ENCODE data around the gene APOL2. TPM values are rescaled to one million over a fixed set of nuclear protein-coding genes. Genes with fewer than 3 reads are reported as not detected.
"Not testable (repeated sequence)": the region's sequence is repeated elsewhere in the genome, so short reads cannot be mapped to it uniquely, and the experiment has no call there.

The APOL2 gene
- total RNA-seq, 2 donors from 2014 or later = 36.9 to 42.9 TPM

DNA sequence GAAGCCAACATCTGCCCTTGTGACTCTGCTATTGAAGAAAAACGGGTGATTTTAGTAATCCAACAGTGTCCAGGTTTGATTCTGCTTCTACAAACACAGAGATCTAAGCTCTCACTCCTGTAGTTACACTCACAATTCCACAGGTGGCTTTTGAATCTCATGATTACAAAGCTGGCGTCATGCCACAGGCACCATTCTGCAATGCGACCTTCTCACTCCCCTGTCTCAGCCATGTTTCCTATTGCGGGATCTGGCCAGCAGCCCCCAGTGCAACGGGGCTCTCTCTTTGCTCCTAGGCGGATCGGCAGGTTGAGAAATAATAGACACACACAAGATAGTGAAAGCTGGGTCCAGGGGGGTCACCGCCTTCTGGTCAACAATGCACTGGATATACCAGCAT lies 36.4 kb downstream of the APOL2 start:
- H3K9me3 ChIP-seq (ENCODE audit: control insufficient read depth, low read length, poor library complexity, severe bottlenecking); H3K4me3 Mint-ChIP-seq; H3K36me3 Mint-ChIP-seq (ENCODE audit: low read depth); DNase-seq; ATAC-seq; H3K27ac Mint-ChIP-seq: not testable (repeated sequence)
- peaks cover 14% of the 10 kb centered on the region for H3K4me1 Mint-ChIP-seq
- peaks cover 41% of the 10 kb centered on the region for H3K27me3 Mint-ChIP-seq

DNA sequence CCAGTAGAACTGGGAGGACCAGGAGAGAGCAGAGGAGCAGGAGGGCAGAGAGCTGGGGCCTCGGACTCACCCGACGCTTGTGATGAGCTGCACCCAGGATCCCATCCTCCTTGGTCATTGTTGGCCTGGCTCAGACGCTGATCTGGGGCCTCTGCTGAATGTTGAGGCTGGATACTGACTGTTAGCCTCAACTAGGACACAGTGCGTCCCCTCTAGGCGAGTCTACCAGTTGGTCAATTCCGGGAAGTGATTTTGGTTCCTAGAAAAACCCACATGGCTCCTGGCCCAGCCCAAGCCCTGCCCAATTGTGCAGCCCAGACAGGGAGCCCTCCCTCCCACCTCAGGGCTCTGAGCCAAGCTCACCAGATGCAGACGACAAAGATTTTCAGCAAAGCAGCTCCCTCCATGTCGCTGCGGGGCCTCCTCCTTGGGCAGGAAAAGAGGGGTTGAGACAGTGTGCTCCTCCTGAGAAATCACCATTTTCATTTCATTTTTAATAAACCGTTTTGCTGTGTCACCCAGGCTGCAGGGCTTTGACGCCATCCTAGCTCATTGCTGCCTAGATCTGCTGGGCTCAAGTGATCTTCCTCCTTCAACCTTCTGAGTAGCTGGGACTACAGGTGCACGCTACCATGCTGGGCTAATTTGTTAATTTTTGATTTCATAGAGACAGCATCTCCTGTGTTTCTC lies 37.6 kb downstream of the APOL2 start, which contains the start of gene APOL4:
Gene APOL4 (minus strand): TSS at position 180 of the 690 bp plus-strand sequence. CDS start 75 bp downstream, at position 105.
- ATAC-seq (no peak), DNase-seq (no peak)
- no peak within 1 kb of the TSS for H3K27ac Mint-ChIP-seq
- H3K4me1 Mint-ChIP-seq = peaks cover 19% of the 10 kb centered on the region
- H3K9me3 ChIP-seq (ENCODE audit: control insufficient read depth, low read length, poor library complexity, severe bottlenecking) = no peaks in the 10 kb centered on the region
- no peak within 1 kb of the TSS for H3K4me3 Mint-ChIP-seq
- peaks cover 40% of the 10 kb centered on the region for H3K27me3 Mint-ChIP-seq
- H3K36me3 Mint-ChIP-seq (ENCODE audit: low read depth) = no peaks in the 10 kb centered on the region

DNA sequence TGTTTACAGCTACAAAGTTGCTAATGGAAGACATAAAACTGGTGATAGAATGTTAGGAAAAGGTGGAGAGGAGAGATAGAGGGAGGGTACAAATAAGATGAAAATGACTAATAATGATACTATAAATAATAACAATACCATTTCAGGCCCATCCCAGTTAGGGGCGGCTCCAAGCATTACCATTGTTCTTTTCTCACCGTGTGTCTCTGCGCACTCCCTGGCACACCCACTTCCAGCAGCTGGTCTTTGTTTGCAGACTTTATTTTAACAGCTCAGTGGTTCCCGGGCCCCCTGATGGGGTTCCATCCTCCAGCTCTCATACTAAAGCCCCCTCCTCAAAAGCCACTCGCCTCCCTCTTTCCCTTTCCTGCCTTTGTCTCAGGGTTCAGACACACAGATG lies 38.3 kb downstream of the APOL2 start:
- peaks cover 19% of the 10 kb centered on the region for H3K4me1 Mint-ChIP-seq
- H3K27me3 Mint-ChIP-seq = peaks cover 37% of the 10 kb centered on the region
- not testable (repeated sequence) for H3K9me3 ChIP-seq (ENCODE audit: control insufficient read depth, low read length, poor library complexity, severe bottlenecking); ATAC-seq; H3K27ac Mint-ChIP-seq; H3K36me3 Mint-ChIP-seq (ENCODE audit: low read depth); H3K4me3 Mint-ChIP-seq; DNase-seq

DNA sequence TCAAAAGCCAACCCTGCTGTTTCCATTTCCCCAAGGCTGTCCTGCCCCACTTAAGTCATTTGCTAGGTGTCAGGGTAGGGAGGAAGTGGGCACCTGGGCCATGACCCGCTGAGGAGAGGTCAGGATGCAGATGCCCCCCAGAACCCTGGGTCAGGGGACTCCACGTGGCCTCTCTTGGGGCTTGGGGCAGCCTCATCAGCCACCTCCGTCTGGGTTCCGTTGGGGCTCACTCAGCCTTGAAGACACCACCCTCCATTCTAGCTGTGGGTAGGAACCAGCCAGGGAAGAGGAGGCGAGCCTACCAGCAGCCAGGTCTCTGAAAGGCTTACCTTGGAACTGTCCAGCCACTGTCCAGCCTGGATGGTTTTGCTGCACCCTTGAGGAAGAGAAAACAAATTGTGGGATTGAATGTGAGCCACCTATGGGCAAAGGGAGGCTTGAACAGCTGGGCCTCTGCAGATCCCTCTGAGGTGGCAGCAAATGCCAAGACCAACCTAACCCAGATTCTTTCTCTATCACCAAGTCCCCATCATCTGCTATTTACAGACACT lies 40.3 kb downstream of the APOL2 start:
- DNase-seq (no peak), ATAC-seq (no peak)
- Mint-ChIP-seq H3K36me3 (ENCODE audit: low read depth) (no peaks in the 10 kb centered on the region), H3K4me3 (no peak overlapping the region), H3K27ac (no peak overlapping the region), H3K27me3 (peaks cover 33% of the 10 kb centered on the region), H3K4me1 (peaks cover 18% of the 10 kb centered on the region)
- no peaks in the 10 kb centered on the region for H3K9me3 ChIP-seq (ENCODE audit: control insufficient read depth, low read length, poor library complexity, severe bottlenecking)

DNA sequence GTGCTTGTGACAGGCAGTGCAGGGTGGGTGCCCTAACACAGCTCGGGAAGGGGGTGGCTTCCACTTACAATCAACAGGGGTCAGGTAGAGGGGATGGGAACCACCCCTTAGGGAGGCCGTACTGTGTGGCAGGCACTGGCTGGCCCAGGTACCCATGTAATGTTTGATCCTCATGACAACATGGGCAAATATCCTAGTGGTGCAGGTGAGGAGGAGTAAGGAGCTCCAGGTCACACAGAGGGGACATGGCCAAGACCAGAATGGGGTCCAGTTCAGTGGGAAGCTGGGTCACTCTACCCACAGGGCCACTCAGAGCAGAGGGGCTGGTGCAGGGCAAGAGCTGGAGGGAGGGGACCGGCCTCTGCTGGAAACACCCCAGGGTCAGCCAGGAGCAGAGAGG lies 40.8 kb downstream of the APOL2 start:
- no peaks in the 10 kb centered on the region for H3K36me3 Mint-ChIP-seq (ENCODE audit: low read depth)
- no peaks in the 10 kb centered on the region for H3K9me3 ChIP-seq (ENCODE audit: control insufficient read depth, low read length, poor library complexity, severe bottlenecking)
- no peak for DNase-seq
- H3K4me1 Mint-ChIP-seq = peaks cover 18% of the 10 kb centered on the region
- no peak overlapping the region for H3K4me3 Mint-ChIP-seq
- peaks cover 35% of the 10 kb centered on the region for H3K27me3 Mint-ChIP-seq
- no peak for ATAC-seq
- peak overlapping the region; percentile 39 for H3K27ac Mint-ChIP-seq

DNA sequence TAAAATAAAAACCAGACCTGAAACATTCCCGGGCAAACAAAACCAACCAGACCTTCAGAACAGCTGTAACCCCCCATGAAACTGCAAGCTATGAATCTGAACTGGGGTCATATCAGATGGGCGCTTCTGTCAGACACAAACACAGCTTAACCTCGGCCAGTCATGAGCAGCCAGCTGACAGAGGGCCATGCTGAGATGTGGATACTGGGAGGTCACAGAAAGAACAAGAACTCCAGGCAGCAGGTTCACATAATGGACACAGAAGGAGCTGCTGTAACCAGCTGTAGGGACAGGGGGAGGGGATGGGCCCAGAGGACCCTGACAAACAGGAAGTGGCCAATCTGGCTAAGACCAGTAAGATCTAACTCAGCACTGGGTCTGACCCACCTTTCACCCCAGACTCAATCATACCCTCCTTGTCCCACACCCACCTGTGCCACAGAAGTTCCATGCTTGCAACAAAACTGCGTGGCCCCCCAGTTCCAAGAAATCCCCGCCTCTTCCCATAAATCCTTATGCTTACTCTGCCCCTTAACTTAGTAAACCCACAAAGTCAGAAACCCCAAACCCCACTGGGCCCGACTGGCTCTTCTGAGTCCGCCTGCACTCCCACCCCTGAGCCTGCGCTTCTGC lies 41.7 kb downstream of the APOL2 start:
- ATAC-seq = no peak
- peak overlapping the region; percentile 39 for H3K27ac Mint-ChIP-seq
- no peaks in the 10 kb centered on the region for H3K36me3 Mint-ChIP-seq (ENCODE audit: low read depth)
- H3K4me1 Mint-ChIP-seq = peaks cover 18% of the 10 kb centered on the region
- peaks cover 36% of the 10 kb centered on the region for H3K27me3 Mint-ChIP-seq
- no peaks in the 10 kb centered on the region for H3K9me3 ChIP-seq (ENCODE audit: control insufficient read depth, low read length, poor library complexity, severe bottlenecking)
- H3K4me3 Mint-ChIP-seq = no peak overlapping the region
- no peak for DNase-seq

DNA sequence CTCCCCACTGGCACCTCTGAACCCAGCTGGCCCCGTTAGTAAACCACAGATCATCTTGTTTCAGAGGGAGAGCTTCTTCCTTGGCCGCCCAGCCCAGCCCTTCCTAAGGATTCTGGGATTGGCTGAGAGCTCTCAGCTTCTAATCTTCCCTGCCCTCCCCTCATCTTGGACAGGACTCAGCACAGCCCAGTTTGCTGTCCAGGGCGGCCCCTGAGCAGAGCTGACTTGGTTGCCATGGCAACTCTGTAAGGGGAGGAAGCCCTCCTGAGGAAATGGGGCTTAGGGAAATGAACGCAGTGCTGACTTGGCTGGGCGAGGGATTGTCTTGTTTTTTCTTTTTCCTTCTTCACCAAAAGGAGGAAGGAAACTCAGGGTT lies 42.3 kb downstream of the APOL2 start:
- Mint-ChIP-seq H3K36me3 (ENCODE audit: low read depth) (no peaks in the 10 kb centered on the region), H3K4me1 (peaks cover 18% of the 10 kb centered on the region), H3K27ac (no peak overlapping the region), H3K27me3 (peaks cover 39% of the 10 kb centered on the region), H3K4me3 (no peak overlapping the region)
- no peak for DNase-seq
- ATAC-seq = no peak
- H3K9me3 ChIP-seq (ENCODE audit: control insufficient read depth, low read length, poor library complexity, severe bottlenecking) = no peaks in the 10 kb centered on the region

DNA sequence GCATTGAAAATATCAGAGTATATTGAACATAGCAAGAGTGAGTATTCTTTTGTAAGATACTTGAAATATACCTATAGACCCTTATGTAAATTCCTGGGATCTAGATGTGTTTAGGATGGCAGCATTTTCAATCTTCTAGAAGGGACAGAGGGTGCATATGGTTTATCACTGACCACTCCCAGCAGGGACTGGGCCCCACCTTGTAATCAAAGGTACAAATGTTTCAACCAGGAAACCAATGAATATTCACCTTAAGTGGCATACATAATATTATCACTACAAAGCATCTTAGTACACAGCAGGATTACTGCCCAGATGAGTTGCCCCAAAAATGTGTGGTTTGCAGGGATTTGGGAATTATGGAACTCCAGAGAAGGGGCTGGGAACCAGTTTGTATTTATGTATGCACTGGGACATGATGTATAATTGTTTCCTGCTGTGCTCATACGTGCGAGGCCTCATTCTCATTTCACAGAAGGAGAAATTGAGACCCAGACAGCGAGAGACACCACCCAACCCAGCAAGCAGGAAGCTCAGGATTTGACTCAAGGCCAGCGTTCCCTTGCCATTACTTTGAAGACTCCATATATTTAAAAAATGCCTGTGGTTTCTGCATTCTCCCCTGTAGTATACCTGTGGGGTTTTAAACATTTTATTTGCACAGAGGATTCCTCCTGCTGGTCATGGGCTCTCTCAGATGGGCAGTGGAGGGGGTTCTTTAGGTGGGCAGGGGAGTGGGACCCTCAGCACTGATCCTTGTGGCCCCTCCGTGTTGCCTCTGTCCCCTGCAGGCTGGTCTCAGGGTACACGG lies 42.9 kb downstream of the APOL2 start:
- Mint-ChIP-seq H3K27ac (no peak overlapping the region), H3K4me1 (peaks cover 18% of the 10 kb centered on the region)

DNA sequence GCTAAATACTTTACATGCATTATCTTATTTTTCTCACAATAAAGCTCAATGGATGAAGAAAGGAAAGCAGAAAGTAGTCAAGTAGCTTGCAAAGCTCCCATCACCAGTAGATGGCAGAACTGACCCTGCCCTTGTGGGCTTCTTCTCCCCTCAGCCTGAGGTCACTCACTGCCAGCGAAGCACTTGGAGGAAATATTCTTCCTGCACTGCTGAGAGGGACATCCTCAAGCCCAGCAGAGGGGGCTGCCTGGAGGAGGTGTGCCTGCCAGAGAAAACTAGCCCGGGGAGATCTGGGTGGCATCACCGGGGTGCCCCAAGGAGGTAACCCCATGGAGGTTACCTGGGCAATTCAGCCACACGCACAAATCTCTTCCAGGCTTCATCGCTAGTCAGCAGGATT lies 44.4 kb downstream of the APOL2 start:
- peak; percentile 68 for ATAC-seq
- no peak for DNase-seq
- H3K4me1 Mint-ChIP-seq = peaks cover 15% of the 10 kb centered on the region
- no peak overlapping the region for H3K4me3 Mint-ChIP-seq
- peak overlapping the region; percentile 32 for H3K27ac Mint-ChIP-seq
- no peaks in the 10 kb centered on the region for H3K9me3 ChIP-seq (ENCODE audit: control insufficient read depth, low read length, poor library complexity, severe bottlenecking)
- no peaks in the 10 kb centered on the region for H3K36me3 Mint-ChIP-seq (ENCODE audit: low read depth)
- H3K27me3 Mint-ChIP-seq = peaks cover 43% of the 10 kb centered on the region

More for the DNA sequence above, 42.9 kb downstream of the APOL2 start:
- Mint-ChIP-seq H3K27me3 (peaks cover 41% of the 10 kb centered on the region), H3K4me3 (no peak overlapping the region), H3K36me3 (ENCODE audit: low read depth) (no peaks in the 10 kb centered on the region)
- ATAC-seq (no peak), DNase-seq (no peak)
- H3K9me3 ChIP-seq (ENCODE audit: control insufficient read depth, low read length, poor library complexity, severe bottlenecking) = no peaks in the 10 kb centered on the region

DNA sequence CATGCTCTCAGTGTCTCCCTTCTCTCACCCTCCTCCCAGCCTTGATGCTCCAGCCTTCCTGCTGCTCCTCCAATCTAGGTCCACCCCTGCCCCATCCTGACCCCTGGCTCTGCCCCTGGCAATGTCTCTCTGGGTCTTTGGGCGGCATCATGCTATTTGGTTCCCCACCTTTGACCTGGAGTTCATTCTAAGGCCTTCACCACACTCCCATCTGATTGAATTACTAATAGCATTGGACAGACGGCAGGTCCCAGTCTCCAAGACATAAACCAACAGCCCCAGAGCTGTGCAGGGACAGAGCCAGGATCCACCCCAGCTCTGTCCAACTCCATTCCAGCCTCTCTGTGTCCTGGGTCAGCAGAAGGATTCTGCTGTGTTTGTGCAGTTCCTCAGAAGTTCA lies 44.9 kb downstream of the APOL2 start:
- Mint-ChIP-seq H3K4me3 (no peak overlapping the region), H3K4me1 (peaks cover 17% of the 10 kb centered on the region), H3K27me3 (peaks cover 49% of the 10 kb centered on the region), H3K36me3 (ENCODE audit: low read depth) (peaks cover 2% of the 10 kb centered on the region), H3K27ac (no peak overlapping the region)
- H3K9me3 ChIP-seq (ENCODE audit: control insufficient read depth, low read length, poor library complexity, severe bottlenecking) = no peaks in the 10 kb centered on the region
- ATAC-seq (no peak), DNase-seq (no peak)

DNA sequence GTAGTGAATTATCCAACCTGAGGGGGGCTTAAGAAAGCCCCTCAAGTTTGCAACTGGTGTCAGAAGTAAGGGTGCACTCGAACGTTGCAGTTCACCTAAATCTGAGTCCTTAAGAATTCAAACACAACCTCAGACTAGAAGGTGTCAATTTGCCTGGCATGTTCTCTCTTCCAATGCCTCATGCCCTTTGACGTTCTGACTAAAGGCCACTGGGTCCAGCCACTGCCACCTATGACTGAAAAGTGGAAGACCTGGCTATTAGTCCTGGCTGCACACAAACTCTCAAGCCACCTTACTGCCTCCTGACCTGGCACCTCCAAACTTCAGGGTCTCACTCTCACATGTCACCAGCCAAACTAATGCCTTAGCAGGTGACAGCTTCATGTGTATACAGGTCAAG lies 45.8 kb downstream of the APOL2 start:
- H3K4me3 Mint-ChIP-seq = no peak overlapping the region
- no peaks in the 10 kb centered on the region for H3K9me3 ChIP-seq (ENCODE audit: control insufficient read depth, low read length, poor library complexity, severe bottlenecking)
- DNase-seq = no peak
- ATAC-seq = no peak
- peaks cover 17% of the 10 kb centered on the region for H3K4me1 Mint-ChIP-seq
- peaks cover 3% of the 10 kb centered on the region for H3K36me3 Mint-ChIP-seq (ENCODE audit: low read depth)
- H3K27me3 Mint-ChIP-seq = peaks cover 53% of the 10 kb centered on the region
- H3K27ac Mint-ChIP-seq = peak overlapping the region; percentile 78

DNA sequence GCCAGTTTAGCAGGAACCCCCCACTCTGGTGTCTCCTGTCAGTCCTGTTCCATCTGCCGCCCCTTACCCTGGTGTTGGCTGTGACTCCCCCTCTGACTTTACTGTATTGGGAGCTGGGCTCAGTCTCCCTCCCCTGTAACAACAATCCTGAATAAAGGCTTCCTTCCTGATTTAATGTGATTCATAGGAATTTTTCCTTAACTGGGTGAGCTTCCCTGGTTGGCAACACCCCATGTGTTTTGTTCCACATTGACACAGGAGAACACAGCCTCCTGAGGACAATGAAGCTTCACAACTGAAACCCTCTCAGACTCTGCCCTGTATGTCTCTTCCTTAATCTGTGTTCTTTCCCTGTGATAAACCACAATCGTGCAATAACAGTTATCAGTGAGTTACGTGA lies 46.2 kb downstream of the APOL2 start:
- DNase-seq (no peak), ATAC-seq (no peak)
- H3K27ac Mint-ChIP-seq = peak overlapping the region; percentile 78
- peaks cover 51% of the 10 kb centered on the region for H3K27me3 Mint-ChIP-seq
- H3K4me1 Mint-ChIP-seq = peaks cover 13% of the 10 kb centered on the region
- no peaks in the 10 kb centered on the region for H3K9me3 ChIP-seq (ENCODE audit: control insufficient read depth, low read length, poor library complexity, severe bottlenecking)
- no peak overlapping the region for H3K4me3 Mint-ChIP-seq
- peaks cover 3% of the 10 kb centered on the region for H3K36me3 Mint-ChIP-seq (ENCODE audit: low read depth)

DNA sequence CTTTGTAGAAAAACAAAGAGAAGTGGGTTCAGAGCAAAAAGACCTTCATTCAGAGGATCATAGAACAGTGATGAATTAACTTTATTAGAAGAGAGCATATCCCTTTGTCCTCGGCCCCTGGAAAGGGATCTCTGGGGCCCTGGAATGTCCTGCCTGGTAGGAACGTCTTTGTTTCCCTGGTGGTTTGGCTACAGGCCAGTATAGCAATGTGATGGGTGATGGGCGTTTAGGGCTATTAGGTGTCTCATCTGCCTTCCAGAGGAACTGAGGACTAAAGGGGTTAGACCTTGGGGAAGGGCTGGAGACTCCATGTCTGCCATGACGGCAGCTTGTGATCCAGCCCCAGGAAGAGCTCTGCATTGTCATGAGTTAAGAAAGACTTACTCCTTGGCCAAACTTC lies 46.8 kb downstream of the APOL2 start:
- no peak for ATAC-seq
- Mint-ChIP-seq H3K27ac (no peak overlapping the region), H3K27me3 (peaks cover 49% of the 10 kb centered on the region), H3K4me3 (no peak overlapping the region), H3K4me1 (peaks cover 8% of the 10 kb centered on the region), H3K36me3 (ENCODE audit: low read depth) (peaks cover 3% of the 10 kb centered on the region)
- DNase-seq = no peak
- H3K9me3 ChIP-seq (ENCODE audit: control insufficient read depth, low read length, poor library complexity, severe bottlenecking) = no peaks in the 10 kb centered on the region

Data from T-helper 17 cell (primary cell).